Peyer's patch (tissue), 4 donors: ENCODE data around the gene TK2. TPM values are rescaled to one million over a fixed set of nuclear protein-coding genes. Genes with fewer than 3 reads are reported as not detected.

Experiments used
- DNase-seq, 3 donors: peaks; one replicate each; pipeline ENCODE4 v3.0.0-alpha.2; 2017 to 2019
- H3K27ac ChIP-seq, 4 donors: fragments of 200-600 bp; sonication (generic); one replicate each; pipeline ENCODE4 v1.5.1; 2016 to 2019
- H3K27me3 ChIP-seq, 2 donors: fragments of 200-600 bp; sonication (generic); one replicate each; pipeline ENCODE4 v1.5.1; 2019
- H3K36me3 ChIP-seq, 3 donors: fragments of 200-600 bp; sonication (generic); one replicate each; pipeline ENCODE4 v1.5.1; 2016 to 2019
- H3K4me1 ChIP-seq, 4 donors: fragments of 200-600 bp; sonication (generic); one replicate each; pipeline ENCODE4 v1.5.1; 2016 to 2019
- H3K4me3 ChIP-seq, 4 donors: fragments of 200-600 bp; sonication (generic); 1 replicate in 3 of 4; 2 replicates in 1 of 4; pipeline ENCODE4 v1.5.1; 2016 to 2019; ENCODE audit warnings: mild to moderate bottlenecking in 1 of 4
- H3K9me3 ChIP-seq, 4 donors: fragments of 200-600 bp; sonication (generic); one replicate each; pipeline ENCODE4 v1.5.1; 2016 to 2019; ENCODE audit warnings: mild to moderate bottlenecking in 1 of 4
- POLR2A ChIP-seq, 2 donors: fragments of 450-650 bp; IDR thresholded peaks; one replicate each; pipeline ENCODE4 v1.5.1; 2017; ENCODE audit warnings: antibody characterized with exemption in 2 of 2, mild to moderate bottlenecking in 2 of 2, moderate library complexity in 2 of 2
- total RNA-seq, 4 donors: library from RNA; depleted of rRNA; stranded (reverse); fragments of >200 nt; gene quantifications; one replicate each; pipeline ENCODE4 v1.1.0, GENCODE V29; 2016
- TF ChIP-seq, protein P1 (sequence below), 6 experiments: fragments of 450-650 bp in 4 of 6; fragments of 200-600 bp in 2 of 6; sonication (generic) in 1 of 6; IDR thresholded peaks; one replicate each; pipeline ENCODE4 v1.5.1; 2017 to 2019; ENCODE audit warnings: antibody characterized with exemption in 6 of 6, mild to moderate bottlenecking in 3 of 6, moderate library complexity in 1 of 6

TK2 gene
- total RNA-seq, 4 donors from 2014 or later, result 22.8 to 33.1 (median 27.1) TPM

DNA sequence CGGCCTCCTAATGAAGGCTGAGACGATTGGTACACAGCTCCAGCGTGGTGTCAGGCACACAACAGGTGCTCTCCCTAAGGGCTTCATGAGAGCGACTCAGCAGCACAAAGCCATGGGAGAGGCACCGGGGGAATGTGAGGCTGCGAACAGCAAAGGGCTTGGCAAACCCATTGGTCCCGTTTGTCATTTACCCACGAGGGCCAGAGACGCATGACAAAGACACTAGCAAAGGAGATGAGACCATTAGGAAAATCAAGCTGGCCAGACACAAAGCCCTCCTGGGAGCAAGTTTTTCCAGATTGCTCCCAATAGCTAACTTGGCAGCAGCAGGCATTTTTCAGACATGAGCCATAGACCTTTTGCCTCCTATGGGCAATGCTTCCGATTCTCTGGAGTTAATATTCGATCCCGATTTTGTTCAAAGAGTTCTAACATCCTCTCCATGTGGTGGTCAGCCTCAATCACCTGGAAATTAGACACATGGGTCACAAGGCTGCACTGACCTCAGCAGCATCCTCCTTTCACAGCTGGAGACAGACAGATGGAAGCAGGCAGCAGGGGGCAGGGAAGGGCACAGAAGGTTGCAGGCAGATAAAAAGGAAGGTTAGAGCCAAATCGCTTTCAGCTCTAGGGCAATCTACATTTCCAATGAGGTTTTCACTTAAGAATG, 38.2 kb downstream of the TK2 start:
- peaks cover 7 to 23% (median 19%) of the 10 kb centered on the region in 4 donors for H3K4me1 ChIP-seq
- TF ChIP-seq, protein P1, sequence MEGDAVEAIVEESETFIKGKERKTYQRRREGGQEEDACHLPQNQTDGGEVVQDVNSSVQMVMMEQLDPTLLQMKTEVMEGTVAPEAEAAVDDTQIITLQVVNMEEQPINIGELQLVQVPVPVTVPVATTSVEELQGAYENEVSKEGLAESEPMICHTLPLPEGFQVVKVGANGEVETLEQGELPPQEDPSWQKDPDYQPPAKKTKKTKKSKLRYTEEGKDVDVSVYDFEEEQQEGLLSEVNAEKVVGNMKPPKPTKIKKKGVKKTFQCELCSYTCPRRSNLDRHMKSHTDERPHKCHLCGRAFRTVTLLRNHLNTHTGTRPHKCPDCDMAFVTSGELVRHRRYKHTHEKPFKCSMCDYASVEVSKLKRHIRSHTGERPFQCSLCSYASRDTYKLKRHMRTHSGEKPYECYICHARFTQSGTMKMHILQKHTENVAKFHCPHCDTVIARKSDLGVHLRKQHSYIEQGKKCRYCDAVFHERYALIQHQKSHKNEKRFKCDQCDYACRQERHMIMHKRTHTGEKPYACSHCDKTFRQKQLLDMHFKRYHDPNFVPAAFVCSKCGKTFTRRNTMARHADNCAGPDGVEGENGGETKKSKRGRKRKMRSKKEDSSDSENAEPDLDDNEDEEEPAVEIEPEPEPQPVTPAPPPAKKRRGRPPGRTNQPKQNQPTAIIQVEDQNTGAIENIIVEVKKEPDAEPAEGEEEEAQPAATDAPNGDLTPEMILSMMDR (IDR thresholded peaks at IDR 0.05), result peak in 2 of 6 experiments; percentile 14 to 24
- no peak for TF ChIP-seq POLR2A (IDR thresholded peaks at IDR 0.05)
- DNase-seq, result peak; percentile 33 to 58 (median 41)
- peak overlapping the region; percentile 16 to 57 (median 30) for H3K27ac ChIP-seq
- no peaks in the 10 kb centered on the region for H3K9me3 ChIP-seq
- H3K36me3 ChIP-seq, result peaks cover 0 to 14% (median 0%) of the 10 kb centered on the region in 3 donors
- H3K27me3 ChIP-seq, result no peaks in the 10 kb centered on the region
- no peak overlapping the region for H3K4me3 ChIP-seq

DNA sequence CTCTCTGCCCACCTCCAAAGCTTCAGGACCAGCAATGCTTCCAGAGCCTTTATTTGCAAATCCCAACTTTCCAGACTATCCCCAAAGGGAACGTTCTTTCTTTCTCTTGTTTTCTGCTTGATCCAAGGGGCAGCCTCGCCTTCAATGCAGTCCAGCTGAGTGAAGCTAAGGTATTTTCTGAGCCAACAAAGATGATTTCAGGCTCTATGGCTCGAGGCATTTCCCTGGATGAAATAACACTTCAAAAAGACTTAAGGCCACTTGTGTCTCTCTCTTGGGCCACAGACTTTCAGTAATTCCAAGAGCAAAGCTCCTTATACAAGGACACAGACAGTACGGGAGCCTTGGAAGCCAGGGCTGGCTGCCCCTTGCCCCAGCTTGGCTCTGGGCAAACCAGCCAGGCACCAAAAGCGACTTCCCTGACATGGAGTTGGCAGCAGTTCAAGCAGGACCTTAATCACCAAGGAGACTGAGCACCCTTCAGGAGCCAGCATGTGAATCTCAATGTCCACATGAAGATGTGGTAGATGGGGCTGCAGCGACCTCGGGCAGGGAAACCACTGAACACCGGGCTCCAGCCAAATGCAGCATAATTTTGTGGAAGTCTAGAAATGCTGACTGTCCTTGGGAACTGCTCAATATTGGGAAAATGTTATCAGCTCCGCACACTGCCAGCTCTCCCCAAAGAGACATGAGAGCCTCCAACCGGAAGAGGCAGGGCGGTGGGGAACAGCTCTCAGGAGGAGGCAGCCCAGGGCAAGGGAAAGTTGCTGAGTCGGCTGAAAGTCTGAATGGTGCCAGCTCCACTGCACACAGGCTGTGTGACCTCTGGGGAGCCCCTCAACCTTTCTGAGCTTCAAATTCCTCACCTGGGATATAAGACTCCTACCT, 39.0 kb downstream of the TK2 start:
- H3K27ac ChIP-seq, result peak overlapping the region; percentile 16 to 57 (median 24)
- TF ChIP-seq, protein P1 (IDR thresholded peaks at IDR 0.05), result no peak
- no peak for TF ChIP-seq POLR2A (IDR thresholded peaks at IDR 0.05)
- H3K9me3 ChIP-seq, result no peaks in the 10 kb centered on the region
- DNase-seq, result peak; percentile 13 to 44 (median 36)
- H3K27me3 ChIP-seq, result no peaks in the 10 kb centered on the region
- H3K4me1 ChIP-seq, result peaks cover 0 to 15% (median 12%) of the 10 kb centered on the region in 4 donors
- H3K4me3 ChIP-seq, result no peak overlapping the region
- peaks cover 0 to 14% (median 0%) of the 10 kb centered on the region in 3 donors for H3K36me3 ChIP-seq

DNA sequence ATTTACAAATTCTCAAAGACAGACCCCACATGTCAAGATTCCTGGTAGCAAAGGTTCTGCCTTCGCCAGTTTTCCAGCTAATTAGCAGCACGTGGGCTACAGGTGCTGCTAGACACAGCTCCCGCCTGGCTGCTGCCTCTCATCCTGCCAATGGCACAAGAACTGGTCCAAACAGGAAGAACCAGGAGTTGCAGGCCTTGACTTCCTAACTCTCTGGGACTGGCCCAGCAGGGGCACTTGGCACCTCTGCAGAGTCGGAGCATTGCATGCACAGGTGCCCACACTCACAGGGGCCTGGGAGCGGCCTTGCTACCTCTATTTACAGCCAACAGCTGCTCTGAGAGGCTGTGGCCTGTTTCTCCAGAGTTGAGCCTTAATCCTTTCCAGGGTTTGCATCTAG, 39.6 kb downstream of the TK2 start:
- Histone ChIP-seq H3K4me3 (no peak overlapping the region), H3K27ac (no peak overlapping the region), H3K36me3 (peaks cover 0 to 14% (median 0%) of the 10 kb centered on the region in 3 donors), H3K9me3 (no peaks in the 10 kb centered on the region), H3K27me3 (no peaks in the 10 kb centered on the region), H3K4me1 (peaks cover 0 to 9% (median 5%) of the 10 kb centered on the region in 4 donors)
- TF ChIP-seq, protein P1 (IDR thresholded peaks at IDR 0.05), result no peak
- no peak for TF ChIP-seq POLR2A (IDR thresholded peaks at IDR 0.05)
- peak in 2 of 3 donors; percentile 18 to 27 for DNase-seq

DNA sequence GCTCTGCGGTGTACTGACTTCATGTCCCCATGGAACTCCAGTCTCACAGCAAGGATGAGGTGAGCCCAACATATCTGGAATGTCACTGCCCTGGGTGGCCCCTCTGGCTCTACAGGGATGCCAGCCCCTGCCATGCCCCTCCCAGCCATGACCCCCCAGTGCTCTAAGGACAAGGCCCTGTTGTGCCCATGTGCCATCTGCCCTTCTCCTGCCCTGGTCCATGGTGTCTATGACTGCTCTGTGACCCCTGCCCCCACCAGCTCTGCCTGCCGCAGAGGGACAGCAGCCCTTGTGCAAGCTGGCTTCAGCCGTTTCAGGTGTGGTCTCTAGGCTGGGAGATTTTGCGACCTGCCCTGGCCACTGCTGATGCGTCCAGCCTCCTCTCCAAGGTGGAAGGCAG, 40.3 kb downstream of the TK2 start:
- Histone ChIP-seq H3K27me3 (no peaks in the 10 kb centered on the region), H3K4me1 (peaks cover 0 to 8% (median 3%) of the 10 kb centered on the region in 4 donors), H3K27ac (no peak overlapping the region), H3K9me3 (no peaks in the 10 kb centered on the region), H3K36me3 (peaks cover 0 to 14% (median 0%) of the 10 kb centered on the region in 3 donors), H3K4me3 (no peak overlapping the region)
- no peak for TF ChIP-seq POLR2A (IDR thresholded peaks at IDR 0.05)
- peak; percentile 14 to 40 (median 31) for DNase-seq

DNA sequence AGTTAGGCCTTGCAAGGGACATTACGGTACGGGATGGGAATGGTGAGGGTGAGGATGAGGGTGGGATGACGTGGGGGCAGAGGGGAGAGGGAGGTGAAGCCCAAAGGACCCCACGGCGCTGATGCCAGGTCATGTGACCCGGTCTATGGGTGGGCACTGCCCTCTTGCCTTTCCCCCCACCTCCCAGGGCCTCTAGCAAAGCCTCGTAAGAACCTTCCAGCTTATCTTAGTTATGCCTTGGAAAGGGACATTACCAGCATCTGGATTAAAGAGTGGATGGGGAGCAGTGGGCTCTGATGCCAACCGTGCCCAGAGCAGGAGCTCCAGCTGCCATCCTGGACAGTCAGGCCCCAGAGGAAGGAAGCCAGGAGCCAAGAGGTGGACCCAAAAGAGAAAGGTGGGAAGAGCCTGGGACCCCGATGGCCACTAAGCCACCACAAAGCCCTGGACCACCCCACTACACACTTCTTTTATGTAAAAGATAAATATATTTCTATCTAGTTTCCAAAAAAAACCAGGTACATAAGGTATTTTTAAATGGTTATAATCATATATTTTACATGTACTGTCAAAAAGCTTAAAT, 40.9 kb downstream of the TK2 start:
- H3K27me3 ChIP-seq, result no peaks in the 10 kb centered on the region
- no peaks in the 10 kb centered on the region for H3K9me3 ChIP-seq
- peak in 2 of 3 donors; percentile 34 to 38 for DNase-seq
- no peak overlapping the region for H3K4me3 ChIP-seq
- peak overlapping the region in 1 of 4 donors; percentile 44 for H3K27ac ChIP-seq
- peaks cover 0 to 8% (median 3%) of the 10 kb centered on the region in 4 donors for H3K4me1 ChIP-seq
- H3K36me3 ChIP-seq, result peaks cover 0 to 14% (median 0%) of the 10 kb centered on the region in 3 donors
- TF ChIP-seq POLR2A (IDR thresholded peaks at IDR 0.05), result no peak
- TF ChIP-seq, protein P1 (IDR thresholded peaks at IDR 0.05), result no peak
